SK-N-SH (cell line): ENCODE data around the gene TTC23L.

Experiments used
- CTCF ChIP-seq: fragments of 200-600 bp; sonication (generic); IDR thresholded peaks from 2 replicates; pipeline ENCODE4 v1.6.1; 2017; ENCODE audit warnings: antibody characterized with exemption, mild to moderate bottlenecking, moderate library complexity
- GABPA ChIP-seq: IDR thresholded peaks from 2 replicates; pipeline ENCODE4 v1.4.0; 2012; ENCODE audit warnings: low read depth, mild to moderate bottlenecking

- TF ChIP-seq GABPA, result no peak
- TF ChIP-seq CTCF, result no peak
Observed at GRCh38 chr5:34866989-34867471, 28.1 kb downstream of the TTC23L start.
